OCI-LY3 (cell line): ENCODE data around the gene KLHL29.

Experiments
- CTCF ChIP-seq: fragments of 200-600, 300-600 bp; sonication (generic); IDR thresholded peaks from 2 replicates; pipeline ENCODE4 v1.5.1; 2014; ENCODE audit warnings: antibody characterized with exemption, low read length, low read depth
- EZH2phosphoT487 ChIP-seq: fragments of 200-600 bp; shearing (Covaris generic); IDR thresholded peaks from 2 replicates; pipeline ENCODE4 v1.6.1; 2018; ENCODE audit warnings: antibody characterized with exemption, mixed run types, low read depth

- no peak for TF ChIP-seq CTCF
- TF ChIP-seq EZH2phosphoT487, result no peak
These were observed 179.0 kb downstream of the KLHL29 start for GRCh38 chr2:23563673-23564614.
